ENCODE measurements around the gene PRM2. TPM values are rescaled to one million over a fixed set of nuclear protein-coding genes. Genes with fewer than 3 reads are reported as not detected.
A peak's percentile ranks its signal among the peaks of the same experiment; 100 is the strongest.

The PRM2 gene
- total RNA-seq, 4 donors from 2014 or later = not detected

DNA sequence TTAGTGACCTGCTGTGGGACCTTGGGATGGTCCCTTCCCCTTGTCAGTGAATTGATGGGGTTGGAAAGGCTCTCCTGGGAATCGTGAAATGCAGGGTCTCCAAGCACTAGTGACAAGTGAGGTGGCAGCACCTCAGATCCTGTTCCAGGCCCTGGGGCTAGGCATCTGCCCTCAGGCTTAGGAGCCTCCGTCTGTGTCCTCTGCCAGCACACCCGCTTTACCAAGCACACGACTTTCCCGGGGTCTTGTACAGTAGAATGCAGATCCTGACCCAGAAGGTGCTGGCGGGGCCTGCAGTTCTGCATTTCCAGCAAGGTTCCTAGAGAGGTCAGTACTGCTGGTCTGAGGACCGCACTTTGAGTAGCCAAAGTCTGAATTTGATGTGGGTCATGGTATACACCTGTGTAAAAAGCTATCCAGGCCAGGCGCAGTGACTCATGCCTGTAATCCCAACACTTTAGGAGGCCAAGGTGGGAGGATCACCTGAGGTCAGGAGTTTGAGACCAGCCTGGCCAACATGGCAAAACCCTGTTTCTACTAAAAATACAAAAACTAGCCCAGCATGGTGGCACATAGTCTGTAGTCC, 38.1 kb upstream of the PRM2 start:
- Histone ChIP-seq H3K9me3 (no peaks in the 10 kb centered on the region), H3K36me3 (no peaks in the 10 kb centered on the region), H3K4me1 (peaks cover 4 to 21% (median 14%) of the 10 kb centered on the region in 4 donors), H3K27ac (no peak overlapping the region), H3K27me3 (no peaks in the 10 kb centered on the region), H3K4me3 (no peak overlapping the region)
- no peak for TF ChIP-seq POLR2A (IDR thresholded peaks at IDR 0.05)
- TF ChIP-seq, protein P1, sequence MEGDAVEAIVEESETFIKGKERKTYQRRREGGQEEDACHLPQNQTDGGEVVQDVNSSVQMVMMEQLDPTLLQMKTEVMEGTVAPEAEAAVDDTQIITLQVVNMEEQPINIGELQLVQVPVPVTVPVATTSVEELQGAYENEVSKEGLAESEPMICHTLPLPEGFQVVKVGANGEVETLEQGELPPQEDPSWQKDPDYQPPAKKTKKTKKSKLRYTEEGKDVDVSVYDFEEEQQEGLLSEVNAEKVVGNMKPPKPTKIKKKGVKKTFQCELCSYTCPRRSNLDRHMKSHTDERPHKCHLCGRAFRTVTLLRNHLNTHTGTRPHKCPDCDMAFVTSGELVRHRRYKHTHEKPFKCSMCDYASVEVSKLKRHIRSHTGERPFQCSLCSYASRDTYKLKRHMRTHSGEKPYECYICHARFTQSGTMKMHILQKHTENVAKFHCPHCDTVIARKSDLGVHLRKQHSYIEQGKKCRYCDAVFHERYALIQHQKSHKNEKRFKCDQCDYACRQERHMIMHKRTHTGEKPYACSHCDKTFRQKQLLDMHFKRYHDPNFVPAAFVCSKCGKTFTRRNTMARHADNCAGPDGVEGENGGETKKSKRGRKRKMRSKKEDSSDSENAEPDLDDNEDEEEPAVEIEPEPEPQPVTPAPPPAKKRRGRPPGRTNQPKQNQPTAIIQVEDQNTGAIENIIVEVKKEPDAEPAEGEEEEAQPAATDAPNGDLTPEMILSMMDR (IDR thresholded peaks at IDR 0.05) = no peak
- no peak for DNase-seq

DNA sequence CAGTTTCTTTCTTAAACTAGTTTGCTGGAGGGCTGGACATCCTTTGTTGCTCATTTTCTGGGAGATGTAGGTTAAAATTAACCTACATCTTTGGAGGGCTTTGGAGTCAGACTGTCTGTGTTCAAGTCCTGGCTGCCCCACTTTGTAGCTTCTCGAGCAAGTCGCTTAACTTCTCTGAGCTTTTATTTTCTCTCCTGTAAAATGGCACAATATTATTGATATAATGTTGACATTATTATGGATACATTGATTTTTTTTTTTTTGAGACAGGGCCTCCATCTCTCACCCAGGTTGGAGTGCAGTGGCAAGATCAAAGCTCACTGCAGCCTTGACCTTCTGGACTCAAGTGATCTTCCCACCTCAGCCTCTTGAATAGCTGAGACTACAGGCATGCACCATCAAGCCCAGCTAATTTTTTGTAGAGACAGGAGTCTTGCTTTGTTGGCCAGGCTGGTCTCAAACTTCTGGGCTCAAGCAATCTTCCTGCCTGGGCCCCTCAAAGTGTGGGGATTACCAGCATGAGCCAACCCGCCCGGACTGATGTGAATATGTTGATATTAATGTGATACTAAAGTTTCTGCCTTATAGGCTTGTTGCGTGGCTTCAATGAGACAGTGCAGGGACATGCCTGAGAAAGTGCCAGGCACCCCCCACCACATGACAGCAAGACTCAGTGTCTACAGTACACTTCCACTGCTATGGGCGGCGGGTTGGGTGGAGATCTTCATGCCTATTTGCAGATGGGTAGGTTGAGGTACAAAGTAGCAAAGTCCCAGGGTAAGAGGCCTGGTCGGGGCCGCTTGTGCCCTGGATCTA, 37.4 kb upstream of the PRM2 start:
- DNase-seq = no peak
- Histone ChIP-seq H3K4me1 (peaks cover 4 to 22% (median 14%) of the 10 kb centered on the region in 4 donors), H3K27me3 (no peaks in the 10 kb centered on the region), H3K36me3 (no peaks in the 10 kb centered on the region), H3K27ac (no peak overlapping the region), H3K9me3 (no peaks in the 10 kb centered on the region), H3K4me3 (no peak overlapping the region)
- TF ChIP-seq, protein P1 (IDR thresholded peaks at IDR 0.05) = no peak

DNA sequence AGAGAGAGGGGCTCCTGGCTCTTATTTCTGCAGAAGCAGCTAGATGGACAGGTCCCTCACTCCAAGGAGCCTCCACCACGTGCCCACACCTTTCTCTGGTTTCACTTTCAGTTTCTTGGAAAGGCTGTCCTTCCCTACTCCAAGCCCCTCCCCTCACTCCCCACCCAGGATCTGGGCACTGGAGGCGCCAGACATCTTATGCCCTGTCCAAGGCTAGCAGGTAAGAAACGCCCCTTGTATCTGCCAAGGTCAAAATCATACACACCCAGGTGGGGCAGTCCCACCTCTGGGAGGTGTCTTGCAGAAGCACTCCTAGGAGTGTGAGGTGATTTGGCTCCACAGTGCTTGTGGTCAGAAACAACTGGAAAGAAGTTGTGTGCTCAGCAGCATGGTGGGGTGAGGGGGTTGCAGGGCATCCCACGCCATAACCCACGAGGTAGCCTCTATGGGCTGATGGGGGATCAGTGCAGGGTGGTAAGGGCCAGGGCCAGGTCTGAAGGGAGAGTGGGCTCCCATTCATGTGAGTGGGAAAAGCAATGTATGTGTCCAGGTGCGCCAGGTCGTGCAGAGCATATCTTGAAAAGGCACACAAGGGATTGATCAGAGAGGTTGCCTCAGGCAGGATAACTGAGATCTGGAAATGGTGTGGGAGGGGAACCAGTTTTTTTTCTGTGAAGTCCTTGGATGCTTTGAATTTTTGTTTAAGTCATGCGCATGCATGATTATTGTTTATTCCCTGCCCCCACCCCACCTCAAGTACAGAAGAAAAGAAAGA, 36.6 kb upstream of the PRM2 start:
- DNase-seq = peak; percentile 59 to 77 (median 66)
- Histone ChIP-seq H3K36me3 (no peaks in the 10 kb centered on the region), H3K9me3 (no peaks in the 10 kb centered on the region), H3K27me3 (no peaks in the 10 kb centered on the region), H3K27ac (peak overlapping the region in 2 of 4 donors; percentile 12 to 83), H3K4me3 (no peak overlapping the region), H3K4me1 (peaks cover 4 to 29% (median 16%) of the 10 kb centered on the region in 4 donors)
- TF ChIP-seq POLR2A (IDR thresholded peaks at IDR 0.05) = no peak
- TF ChIP-seq, protein P1 (IDR thresholded peaks at IDR 0.05) = no peak

DNA sequence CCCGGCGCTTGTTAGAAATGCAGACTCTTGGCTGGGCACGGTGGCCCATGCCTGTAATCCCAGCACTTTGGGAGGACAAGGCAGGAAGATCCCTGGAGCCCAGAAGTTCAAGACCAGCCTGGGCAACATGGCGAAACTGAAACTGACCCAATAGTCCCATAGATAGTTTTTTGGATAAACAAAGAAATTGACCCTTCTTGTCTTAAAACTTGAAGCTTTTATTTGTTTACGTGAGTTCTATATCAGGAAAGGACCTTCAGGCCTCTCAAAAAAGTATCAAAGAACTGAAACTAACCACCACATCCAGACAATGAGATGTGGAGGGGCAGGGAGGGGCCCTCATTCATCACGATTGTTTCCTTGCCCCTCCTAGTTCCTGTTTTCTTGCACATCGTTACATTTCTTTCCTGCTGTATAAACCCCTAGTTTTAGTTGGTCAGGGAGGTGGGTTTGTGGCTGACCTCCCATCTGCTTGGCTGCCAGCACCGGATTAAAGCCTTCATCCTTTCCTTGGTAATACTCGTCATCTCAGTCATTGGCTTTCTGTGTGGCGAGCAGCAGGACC, 34.8 kb upstream of the PRM2 start:
- Histone ChIP-seq H3K4me3 (no peak overlapping the region), H3K4me1 (peaks cover 4 to 29% (median 21%) of the 10 kb centered on the region in 4 donors), H3K36me3 (no peaks in the 10 kb centered on the region), H3K27me3 (no peaks in the 10 kb centered on the region), H3K27ac (peak overlapping the region in 2 of 4 donors; percentile 79 to 83), H3K9me3 (no peaks in the 10 kb centered on the region)
- TF ChIP-seq POLR2A (IDR thresholded peaks at IDR 0.05) = no peak
- TF ChIP-seq, protein P1 (IDR thresholded peaks at IDR 0.05) = no peak
- DNase-seq = peak in 2 of 3 donors; percentile 76 to 82

DNA sequence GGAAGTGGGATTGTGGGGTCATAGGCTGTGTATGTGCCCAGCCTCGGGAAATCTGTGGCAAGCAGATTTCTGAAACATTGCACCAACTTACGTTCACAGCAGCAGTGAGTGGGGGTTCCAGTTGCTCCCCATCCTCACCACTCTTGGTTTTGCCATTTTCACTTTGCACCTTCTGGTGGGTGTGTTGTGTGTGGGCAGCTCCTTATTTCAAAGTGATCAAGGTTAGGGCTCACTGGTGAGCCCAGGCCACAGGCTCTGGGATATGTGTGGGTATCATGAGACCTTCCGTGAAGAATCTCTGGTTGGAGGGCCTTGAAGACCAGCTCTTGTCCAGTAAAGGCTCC, 34.3 kb upstream of the PRM2 start:
- no peak for DNase-seq
- TF ChIP-seq, protein P1 (IDR thresholded peaks at IDR 0.05) = no peak
- TF ChIP-seq POLR2A (IDR thresholded peaks at IDR 0.05) = no peak
- H3K9me3 ChIP-seq = no peaks in the 10 kb centered on the region
- peaks cover 4 to 29% (median 21%) of the 10 kb centered on the region in 4 donors for H3K4me1 ChIP-seq
- H3K4me3 ChIP-seq = no peak overlapping the region
- no peaks in the 10 kb centered on the region for H3K27me3 ChIP-seq
- no peaks in the 10 kb centered on the region for H3K36me3 ChIP-seq
- H3K27ac ChIP-seq = peak overlapping the region in 3 of 4 donors; percentile 21 to 83 (median 79)

Data from Peyer's patch (tissue), 4 donors.